KBM-7 (cell line): ENCODE measurements around the gene TRAPPC2L.

Source experiments
- DNase-seq: peaks from one replicate; pipeline ENCODE4 v3.0.0-alpha.2; 2015
- in situ Hi-C: fragments of 300-500 bp; cut with MboI; formaldehyde crosslinking; loops from 2 replicates; pipeline ENCODE4 v1.14.3; 2020; ENCODE audit warnings: low sequenced_read_pairs, low pct_unique_long_range_greater_than_20kb, mixed read lengths

TRAPPC2L gene

DNA sequence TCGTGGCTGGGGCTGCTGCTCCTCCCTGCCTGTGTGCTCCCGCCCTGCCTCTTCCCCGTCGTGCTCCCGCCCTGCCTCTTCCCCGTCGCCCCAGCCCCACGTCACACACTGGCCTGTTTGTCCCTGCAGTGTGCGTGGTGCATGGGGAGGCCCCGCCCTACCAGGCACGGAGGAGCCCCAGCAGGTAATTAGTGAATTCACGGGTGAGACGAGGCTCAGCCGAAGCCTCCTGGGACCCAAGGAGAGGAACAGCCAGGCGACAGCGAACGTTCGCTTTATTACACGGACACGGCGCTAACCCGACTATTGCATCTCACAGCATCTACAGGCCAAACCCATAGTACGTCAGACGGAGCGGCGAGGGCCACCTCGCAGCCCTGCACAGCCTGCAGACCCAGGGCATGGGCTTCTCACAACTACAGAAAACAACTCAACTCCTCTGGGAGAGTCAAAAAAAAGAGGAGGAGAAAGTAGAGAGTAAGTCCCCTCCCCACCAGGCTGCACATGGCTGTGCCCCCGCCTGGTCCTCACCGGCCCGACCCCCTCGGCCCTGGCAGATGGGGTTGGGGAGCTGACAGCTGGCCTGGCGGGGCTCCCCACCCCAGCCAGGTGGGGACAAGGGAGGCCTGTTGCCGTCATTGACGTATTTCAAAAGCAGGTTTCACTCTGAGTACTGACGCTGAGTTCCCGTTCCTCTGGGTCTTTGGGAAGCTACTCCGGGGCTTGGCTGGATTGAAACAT, 13.9 kb downstream of the TRAPPC2L start:
- DNase-seq, result no peak
- in situ Hi-C loops, result no loop called here

- no peak for DNase-seq
- in situ Hi-C loops, result no loop called here
These were observed 14.4 kb downstream of the TRAPPC2L start for GRCh38 chr16:88871349-88871702.

- no peak for DNase-seq
- in situ Hi-C loops, result no loop called here
These were observed 14.9 kb downstream of the TRAPPC2L start for GRCh38 chr16:88871730-88872416.

- in situ Hi-C loops, result no loop called here
These were observed 15.9 kb downstream of the TRAPPC2L start for GRCh38 chr16:88872650-88873331.

GRCh38 chr16:88874938-88875599, 18.1 kb downstream of the TRAPPC2L start:
- no peak for DNase-seq
- in situ Hi-C loops, result no loop called here

More at GRCh38 chr16:88872650-88873331, 15.9 kb downstream of the TRAPPC2L start:
- no peak for DNase-seq

DNA sequence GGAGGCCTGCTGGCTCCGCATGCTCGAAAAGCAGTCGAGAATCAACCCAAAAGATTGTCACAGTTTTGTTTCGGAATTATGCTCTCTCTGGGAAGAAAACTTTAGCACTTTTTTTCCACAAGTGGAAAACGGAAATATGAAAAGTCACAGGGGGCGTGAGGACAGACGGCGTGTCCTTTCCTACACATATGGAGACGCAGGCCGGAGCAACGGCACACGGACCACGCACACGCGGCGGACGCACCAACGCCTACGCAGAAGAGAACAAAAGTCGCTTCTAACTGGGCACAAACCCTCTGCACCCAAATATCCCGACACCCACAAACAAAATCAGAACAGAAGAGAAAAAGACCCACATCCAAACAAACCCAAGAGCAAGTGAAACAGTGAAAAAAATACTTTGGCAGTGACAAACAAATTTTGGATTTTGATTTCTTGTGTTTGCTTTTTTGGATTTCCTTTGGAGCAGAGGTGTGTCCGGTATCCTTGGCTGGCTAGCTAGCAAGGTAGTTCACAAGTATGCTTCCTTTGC, 18.8 kb downstream of the TRAPPC2L start:
- in situ Hi-C loops, result no loop called here
- DNase-seq, result no peak

- in situ Hi-C loops, result no loop called here
- DNase-seq, result no peak
These were observed 20.1 kb downstream of the TRAPPC2L start for GRCh38 chr16:88876942-88877526.

DNA sequence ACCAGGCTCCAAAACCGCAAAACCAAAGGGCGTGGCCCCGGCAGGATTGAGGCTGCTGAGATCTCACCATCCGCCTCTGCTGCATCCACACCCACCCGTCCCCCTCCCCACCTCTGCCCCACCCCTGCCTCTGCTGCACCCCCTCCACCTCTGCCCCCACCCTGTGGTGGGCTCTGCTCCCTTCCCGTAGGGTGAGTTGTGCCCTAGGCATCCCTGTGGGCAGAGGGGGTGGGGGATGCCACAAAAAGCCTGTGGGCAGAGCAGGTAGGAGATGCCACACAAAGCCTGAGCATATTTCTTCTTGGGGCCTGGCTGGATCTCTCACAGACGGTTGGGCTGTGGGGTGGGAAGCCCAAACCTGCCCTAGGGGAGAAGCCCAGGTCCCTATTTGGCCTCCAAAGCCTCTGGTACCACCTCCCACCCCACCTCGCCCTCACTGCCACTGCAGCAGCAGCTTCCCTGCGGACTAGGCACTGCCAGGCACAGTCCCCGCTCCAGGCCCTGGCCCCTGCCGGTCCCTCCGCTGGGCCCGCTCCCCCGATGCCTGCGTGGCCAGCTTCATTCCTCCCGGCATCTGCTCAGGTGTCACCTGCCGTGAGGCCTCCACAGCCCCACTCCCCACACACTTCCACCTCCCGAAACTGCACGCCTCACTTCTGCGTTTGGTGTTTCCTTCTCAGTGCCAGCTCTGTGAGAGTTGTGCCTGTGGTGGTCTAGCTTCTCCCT, 20.8 kb downstream of the TRAPPC2L start:
- in situ Hi-C loops, result no loop called here

DNA sequence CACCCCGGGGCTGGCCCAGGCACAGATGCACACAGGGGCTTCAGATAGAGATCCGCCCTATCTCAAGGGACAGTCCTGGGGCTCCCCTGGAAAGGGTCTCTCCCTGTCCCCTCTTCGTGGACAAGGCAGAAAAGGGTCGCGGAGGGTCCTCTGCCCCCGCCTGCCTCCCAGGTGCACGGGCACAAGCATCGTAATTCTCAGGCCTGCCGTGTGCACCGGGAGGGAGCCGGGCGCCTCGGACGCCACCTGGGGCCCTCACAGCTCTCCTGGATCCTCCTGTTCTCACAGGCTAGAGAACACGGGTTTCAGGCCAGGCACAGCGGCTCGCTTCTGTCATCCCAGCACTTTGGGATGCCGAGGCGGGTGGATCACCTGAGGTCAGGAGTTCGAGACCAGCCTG, 21.4 kb downstream of the TRAPPC2L start:
- no peak for DNase-seq
- in situ Hi-C loops, result no loop called here

More for the DNA sequence above, 20.8 kb downstream of the TRAPPC2L start:
- DNase-seq, result no peak

DNA sequence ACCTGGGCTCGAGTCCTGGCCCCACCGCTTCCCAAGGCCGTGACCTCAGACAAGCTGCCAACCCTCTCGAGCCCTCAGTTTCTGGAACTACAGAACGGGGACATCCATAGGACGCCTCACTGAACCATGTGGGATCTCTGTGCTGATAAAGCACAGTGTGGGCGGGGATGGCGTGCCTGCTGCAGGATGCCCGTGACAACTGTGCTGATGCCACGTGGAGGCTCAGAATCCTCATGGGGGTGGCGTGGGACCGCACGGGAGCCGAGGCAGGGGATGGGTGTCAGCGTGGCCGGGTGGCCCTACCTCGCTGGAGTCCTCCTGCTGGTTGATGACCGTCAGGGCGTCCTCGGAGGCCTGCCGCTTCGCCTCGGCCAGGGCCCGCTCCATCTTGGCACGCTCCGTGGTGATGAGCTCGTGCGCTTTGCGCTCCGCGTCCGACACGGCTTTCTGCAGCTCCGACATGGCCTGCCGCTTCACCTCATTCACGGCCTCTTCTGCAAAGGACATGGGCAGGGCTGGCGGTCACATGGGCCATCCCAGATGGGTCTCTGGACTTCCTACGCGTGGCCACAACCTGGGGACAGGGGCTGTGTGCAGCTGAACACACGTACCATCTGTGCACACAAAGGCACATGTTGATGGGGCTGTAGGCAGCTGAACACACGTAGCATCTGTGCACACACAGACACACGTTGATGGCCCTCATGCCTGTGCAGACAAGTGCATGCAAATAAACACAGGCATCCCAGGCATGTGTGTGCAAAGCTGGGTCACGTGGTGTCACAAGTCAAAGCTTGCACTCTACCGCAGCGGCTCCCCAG, 22.2 kb downstream of the TRAPPC2L start:
- no peak for DNase-seq
- in situ Hi-C loops, result no loop called here

DNA sequence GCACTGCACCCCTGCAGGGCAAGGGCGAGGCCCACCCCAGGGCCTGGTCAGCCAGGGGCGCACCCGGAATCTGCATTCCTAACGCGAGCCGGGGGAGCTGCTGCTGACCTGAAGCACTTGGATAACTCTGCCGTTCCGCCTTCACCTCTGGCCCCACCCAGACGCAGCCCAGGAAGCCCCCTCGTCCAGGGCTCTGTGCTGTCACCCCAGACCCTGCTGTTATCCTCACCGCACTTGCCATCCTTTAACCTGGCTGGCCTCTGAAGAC, 22.8 kb downstream of the TRAPPC2L start:
- in situ Hi-C loops, result no loop called here
- DNase-seq, result no peak

- no peak for DNase-seq
- in situ Hi-C loops, result no loop called here
These were observed 23.5 kb downstream of the TRAPPC2L start for GRCh38 chr16:88880226-88881006.

DNA sequence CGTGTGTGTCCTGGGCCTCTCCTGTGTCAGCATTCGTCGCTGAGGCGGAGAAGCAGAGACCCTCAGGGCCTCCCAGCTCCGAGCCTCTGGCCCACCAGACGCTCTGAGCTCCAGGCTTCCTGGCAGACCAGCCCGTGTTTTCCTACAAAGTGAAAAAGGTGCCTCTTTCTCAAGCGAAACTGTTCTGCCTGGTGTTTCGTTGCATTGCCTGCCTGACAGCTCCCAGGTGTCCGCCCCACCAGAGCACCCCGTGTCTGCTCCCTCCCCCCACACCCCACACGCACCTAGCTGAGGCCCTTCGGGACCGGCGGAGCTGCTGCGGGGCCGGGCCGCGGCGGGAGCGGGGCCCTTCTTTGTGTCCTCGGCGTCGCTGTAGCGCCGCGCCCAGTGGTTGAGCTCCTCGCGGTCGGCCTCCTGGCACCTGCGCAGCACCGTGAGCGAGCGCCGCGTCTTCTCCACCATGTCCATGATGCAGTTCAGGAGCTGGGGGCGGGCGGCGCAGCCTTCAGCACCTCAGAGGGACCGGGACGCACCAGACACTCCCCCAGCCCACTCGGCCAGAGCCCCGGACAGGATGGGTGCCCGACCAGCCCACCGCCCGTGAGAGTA, 24.2 kb downstream of the TRAPPC2L start:
- in situ Hi-C loops, result no loop called here
- DNase-seq, result no peak

GRCh38 chr16:88881675-88882357, 24.9 kb downstream of the TRAPPC2L start:
- in situ Hi-C loops, result no loop called here
- DNase-seq, result no peak

DNA sequence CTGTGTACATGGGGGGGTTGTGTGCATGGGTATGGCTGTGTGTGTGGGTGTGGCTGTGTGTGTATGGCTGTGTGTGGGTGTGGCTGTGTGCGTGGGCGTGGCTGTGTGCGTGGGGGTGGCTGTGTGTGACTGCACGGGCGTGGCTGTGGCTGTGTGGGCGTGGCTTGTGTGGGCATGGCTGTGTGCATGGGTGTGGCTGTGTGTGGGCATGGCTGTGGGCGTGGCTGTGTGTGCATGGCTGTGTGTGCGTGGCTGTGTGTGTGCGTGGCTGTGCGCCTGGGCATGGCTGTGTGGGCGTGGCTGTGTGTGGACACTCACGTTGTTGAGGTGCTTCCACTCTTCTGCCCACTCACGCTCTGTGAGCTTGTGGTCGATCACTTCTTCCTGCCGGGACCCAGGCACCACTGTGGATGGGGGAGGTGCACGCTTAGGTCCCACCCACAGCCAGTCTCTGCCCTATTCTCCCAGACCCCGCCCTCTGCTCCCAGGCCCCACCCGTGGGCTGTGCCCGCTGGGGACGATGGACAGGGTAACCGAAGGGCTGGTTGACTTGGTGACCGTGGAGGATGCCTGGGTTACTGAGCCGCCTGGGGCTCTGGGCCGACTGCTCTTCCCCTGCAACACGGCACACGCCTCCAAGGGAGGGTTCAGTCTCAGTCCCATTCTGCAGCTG, 25.6 kb downstream of the TRAPPC2L start:
- in situ Hi-C loops, result no loop called here
- peak; percentile 47 for DNase-seq
